HEK293T (cell line): Measurements from ENCODE around the gene FHIT.

Source experiments
- BHLHE40 ChIP-seq: fragments of 450-650 bp; IDR thresholded peaks from 2 replicates; pipeline ENCODE4 v1.6.1; 2016; ENCODE audit warnings: mild to moderate bottlenecking, moderate library complexity, borderline replicate concordance
- ELF4 ChIP-seq: fragments of 450-650 bp; IDR thresholded peaks from 2 replicates; pipeline ENCODE4 v1.6.1; 2017; ENCODE audit warnings: antibody characterized with exemption
- FOXA1 ChIP-seq: fragments of 450-650 bp; IDR thresholded peaks from 2 replicates; pipeline ENCODE4 v1.6.1; 2016; ENCODE audit warnings: mild to moderate bottlenecking
- FOXK2 ChIP-seq: fragments of 450-650 bp; IDR thresholded peaks from 2 replicates; pipeline ENCODE4 v1.6.1; 2016; ENCODE audit warnings: mild to moderate bottlenecking
- FOXM1 ChIP-seq: fragments of 450-650 bp; IDR thresholded peaks from 2 replicates; pipeline ENCODE4 v1.6.1; 2017; ENCODE audit warnings: mild to moderate bottlenecking, borderline replicate concordance
- HDGF ChIP-seq: fragments of 450-650 bp; IDR thresholded peaks from 2 replicates; pipeline ENCODE4 v1.6.1; 2017; ENCODE audit warnings: antibody characterized with exemption, borderline replicate concordance
- L3MBTL2 ChIP-seq: fragments of 450-650 bp; conservative IDR thresholded peaks from 2 replicates; pipeline ENCODE4 v1.6.1; 2016; ENCODE audit warnings: mild to moderate bottlenecking
- NFRKB ChIP-seq: fragments of 450-650 bp; IDR thresholded peaks from 2 replicates; pipeline ENCODE4 v1.6.1; 2016; ENCODE audit warnings: mild to moderate bottlenecking, moderate library complexity
- PKNOX1 ChIP-seq: fragments of 450-650 bp; IDR thresholded peaks from 2 replicates; pipeline ENCODE4 v1.6.1; 2016
- SP1 ChIP-seq: fragments of 450-650 bp; IDR thresholded peaks from 2 replicates; pipeline ENCODE4 v1.6.1; 2017
- SUZ12 ChIP-seq: fragments of 450-650 bp; IDR thresholded peaks from 2 replicates; pipeline ENCODE4 v1.6.1; 2016; ENCODE audit warnings: mild to moderate bottlenecking
- TARDBP ChIP-seq: fragments of 450-650 bp; IDR thresholded peaks from 2 replicates; pipeline ENCODE4 v1.6.1; 2016
- ZNF384 ChIP-seq: fragments of 450-650 bp; IDR thresholded peaks from 2 replicates; pipeline ENCODE4 v1.6.1; 2016

GRCh38 chr3:60812502-60812901 lies 438.8 kb downstream of the FHIT start:
- no peak for TF ChIP-seq NFRKB
- TF ChIP-seq FOXM1, result no peak
- TF ChIP-seq SP1, result no peak
- no peak for TF ChIP-seq BHLHE40
- TF ChIP-seq PKNOX1, result no peak
- TF ChIP-seq TARDBP, result no peak
- TF ChIP-seq HDGF, result no peak
- no peak for TF ChIP-seq ELF4
- TF ChIP-seq FOXA1, result no peak
- no peak for TF ChIP-seq SUZ12
- TF ChIP-seq ZNF384, result no peak
- TF ChIP-seq FOXK2, result no peak
- no peak for TF ChIP-seq L3MBTL2
